Pulmonary artery endothelial cell (primary cell): ENCODE measurements around the gene NISCH. TPM values are rescaled to one million over a fixed set of nuclear protein-coding genes. Genes with fewer than 3 reads are reported as not detected.

Experiments
- DNase-seq: peaks from one replicate; pipeline ENCODE4 v3.0.0-alpha.2; 2011; ENCODE audit warnings: low read depth, low spot score
- total RNA-seq: library from RNA; depleted of rRNA; stranded (reverse); fragments of >200 nt; gene quantifications from 2 replicates; pipeline ENCODE4 v1.2.3, GENCODE V29; 2014

Gene NISCH
- total RNA-seq = 57.2 and 88.7 TPM in 2 replicates

GRCh38 chr3:52455283-52456168, at the start of gene NISCH:
Gene NISCH, plus strand, starts transcription at chr3:52455604. Its CDS starts 38 bp downstream, at chr3:52455642.
- peak; percentile 27 for DNase-seq

DNA sequence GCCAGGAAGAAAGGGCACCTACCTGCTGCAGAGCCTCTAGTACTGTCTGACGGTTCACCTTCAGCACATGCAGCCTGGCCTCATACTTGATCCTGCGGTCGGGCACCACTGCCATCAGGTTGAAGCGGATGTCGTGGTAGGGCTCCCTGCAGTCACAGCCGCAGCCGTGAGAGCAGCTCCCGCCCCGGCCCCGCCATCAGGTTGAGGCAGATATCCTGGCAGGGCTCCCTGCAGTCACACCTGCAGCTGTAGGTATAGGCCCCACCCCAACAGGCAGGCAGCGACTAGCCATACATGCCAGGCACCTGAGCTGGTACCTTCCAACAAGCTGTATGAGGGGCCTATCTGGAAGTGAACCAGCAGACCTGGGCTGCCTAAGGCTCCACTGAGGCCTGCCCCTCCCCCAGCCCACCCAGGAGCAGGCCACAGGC, 49.2 kb upstream of the NISCH start:
- no peak for DNase-seq

DNA sequence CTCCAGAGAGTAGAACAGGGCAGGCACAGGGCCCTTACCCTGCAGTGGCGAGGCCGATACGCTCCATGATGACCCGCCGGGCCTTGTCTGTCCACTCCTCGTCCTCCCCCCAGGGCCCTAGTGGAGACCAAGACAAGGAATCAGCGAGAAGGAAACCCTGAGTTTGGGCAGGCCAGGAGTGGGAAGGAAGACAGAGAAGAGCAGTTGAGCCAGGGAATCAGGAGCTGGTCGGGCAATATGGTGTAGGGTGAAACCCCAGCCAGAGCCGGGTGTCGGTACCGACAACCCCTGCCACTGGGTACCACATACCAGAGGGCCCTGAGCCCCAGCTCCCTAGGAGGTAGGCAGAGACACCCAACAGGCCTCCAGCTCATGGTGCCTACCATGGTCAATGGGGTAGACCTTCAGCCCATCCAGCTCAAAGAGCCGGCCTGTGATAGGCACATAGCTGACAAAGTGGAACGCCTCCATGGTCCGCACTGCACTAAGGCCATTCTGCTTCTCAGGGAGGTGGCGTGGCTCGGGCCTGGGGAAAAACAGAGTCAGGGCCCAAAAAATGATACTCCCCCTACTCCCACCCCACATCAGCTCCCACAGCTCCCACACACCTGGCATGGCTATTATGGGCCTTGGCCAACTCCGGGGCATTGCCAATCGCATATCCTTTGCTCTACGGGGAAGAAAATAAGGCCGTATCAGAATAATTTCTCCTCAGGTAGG, 48.5 kb upstream of the NISCH start:
- DNase-seq = no peak

GRCh38 chr3:52407779-52408178, 47.6 kb upstream of the NISCH start:
- no peak for DNase-seq

DNA sequence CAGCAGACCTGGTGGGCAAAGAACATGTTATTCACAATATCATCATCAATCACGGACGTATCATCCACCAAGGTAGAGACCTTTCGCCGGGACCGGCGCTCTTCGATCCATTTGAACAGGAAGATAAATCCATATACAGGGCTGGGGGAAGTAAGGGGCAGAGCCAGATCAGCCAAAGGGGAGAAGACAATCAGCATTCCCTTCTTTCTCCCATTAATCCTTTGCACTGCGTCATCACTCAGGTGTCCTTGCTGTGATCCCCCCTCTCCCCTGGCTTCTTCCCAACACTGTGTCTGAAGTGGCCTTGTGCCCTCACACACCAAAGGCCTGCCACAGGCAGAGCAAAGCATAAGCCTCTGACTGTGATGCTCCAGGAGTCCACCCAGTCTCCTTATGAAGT, 46.9 kb upstream of the NISCH start:
- no peak for DNase-seq

DNA sequence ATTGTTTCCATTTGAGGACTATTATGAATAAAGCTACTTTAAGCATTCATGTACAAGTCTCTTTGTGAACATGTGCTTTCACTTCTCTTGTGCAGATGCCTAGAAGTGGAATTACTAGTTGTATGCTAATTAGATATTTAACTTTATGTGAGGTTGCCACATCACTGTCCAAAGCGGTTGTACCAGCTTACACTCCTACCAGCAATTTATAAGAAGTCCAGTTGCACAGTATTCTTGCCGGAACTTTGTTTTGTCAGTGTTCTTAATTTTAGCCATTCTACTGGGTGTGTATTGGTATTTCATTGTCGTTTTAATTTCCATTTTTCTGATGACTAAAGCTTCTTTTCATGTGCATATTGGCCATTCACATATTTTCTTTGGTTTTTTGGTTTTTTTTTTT, 39.6 kb upstream of the NISCH start:
- DNase-seq = no peak

GRCh38 chr3:52420388-52420787, 35.0 kb upstream of the NISCH start:
- no peak for DNase-seq

DNA sequence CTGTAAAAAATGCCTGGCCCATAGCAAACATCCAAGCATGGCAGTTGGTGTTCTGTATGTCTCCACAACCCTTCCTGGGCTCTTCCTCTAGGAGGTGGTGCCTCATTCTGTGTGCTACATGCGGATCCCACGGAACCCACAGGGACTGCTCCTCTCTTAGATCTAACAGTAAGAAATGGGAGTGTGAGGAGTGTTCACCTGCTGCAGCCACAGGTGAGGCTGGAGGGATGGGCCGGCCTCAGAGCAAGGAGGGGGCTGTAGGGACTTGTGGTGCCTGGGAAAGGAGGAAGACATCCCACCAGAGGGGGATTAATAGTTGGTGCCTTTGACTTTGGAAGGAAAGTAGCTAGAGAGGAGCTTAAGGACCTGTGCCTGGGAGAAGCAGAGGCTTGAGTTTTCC, 32.7 kb upstream of the NISCH start:
- no peak for DNase-seq

- DNase-seq = no peak
Observed at GRCh38 chr3:52423173-52423572, 32.2 kb upstream of the NISCH start.

DNA sequence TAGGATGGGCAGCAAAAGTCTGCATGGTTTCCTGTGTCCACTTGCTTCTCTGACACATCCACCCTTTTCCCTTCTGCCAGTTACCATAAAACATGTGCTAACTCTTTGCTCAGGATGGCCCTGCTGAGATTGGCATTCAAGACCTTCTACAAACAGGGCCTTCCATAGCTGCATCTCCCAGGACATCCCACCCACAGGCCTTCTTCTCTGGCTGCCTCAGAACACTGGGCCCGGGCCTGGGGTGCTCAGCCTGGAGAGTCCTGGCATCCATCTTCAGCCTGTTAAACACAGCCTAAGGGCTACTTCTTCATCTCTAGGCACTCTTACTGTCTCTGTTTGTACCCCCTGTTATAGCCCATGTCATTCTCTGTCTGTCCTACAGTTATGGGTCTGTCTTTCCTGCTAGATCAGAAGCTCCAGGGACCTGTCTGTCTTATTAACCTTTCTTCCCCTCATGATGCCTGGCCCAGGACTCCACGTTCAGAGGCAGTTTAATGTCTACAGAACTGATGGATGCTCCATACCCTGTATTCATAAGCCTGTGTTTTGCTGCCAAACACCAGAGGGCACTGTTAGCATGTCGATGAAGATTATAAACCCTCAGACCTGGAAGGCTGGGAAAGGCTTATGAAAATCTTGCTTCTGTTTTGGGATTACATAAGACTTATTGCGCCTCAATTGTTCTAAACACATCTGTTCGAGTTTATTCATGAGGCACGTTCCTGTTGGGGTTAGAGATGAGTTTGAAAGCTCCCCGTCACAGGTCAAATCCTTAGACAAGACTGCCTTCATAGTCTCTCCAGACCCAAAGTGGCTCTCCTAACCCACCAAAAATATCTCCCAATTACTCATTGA, 27.0 kb upstream of the NISCH start:
- peak; percentile 65 for DNase-seq

- no peak for DNase-seq
Observed at GRCh38 chr3:52429031-52429430, 26.4 kb upstream of the NISCH start.

- peak; percentile 96 for DNase-seq
Observed at GRCh38 chr3:52429779-52430415, 25.5 kb upstream of the NISCH start.

DNA sequence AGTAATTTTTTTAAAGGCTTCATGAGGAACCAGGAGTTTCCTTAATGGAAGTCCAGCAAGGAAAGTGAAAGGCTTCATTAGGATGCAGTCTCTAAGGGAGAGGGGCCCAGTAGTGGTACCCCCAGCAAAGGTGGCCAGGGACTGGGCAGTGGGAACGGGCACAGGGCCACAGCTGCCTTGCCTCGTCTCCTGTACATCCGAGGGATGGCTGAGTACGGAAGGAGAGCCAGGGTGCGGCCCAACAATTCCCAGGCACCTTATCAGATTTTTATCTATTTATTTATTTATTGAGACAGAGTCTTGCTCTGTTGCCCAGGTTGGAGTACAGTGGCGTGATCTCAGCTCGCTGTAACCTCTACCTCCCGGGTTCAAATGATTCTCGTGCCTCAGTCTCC, 25.0 kb upstream of the NISCH start:
- no peak for DNase-seq

DNA sequence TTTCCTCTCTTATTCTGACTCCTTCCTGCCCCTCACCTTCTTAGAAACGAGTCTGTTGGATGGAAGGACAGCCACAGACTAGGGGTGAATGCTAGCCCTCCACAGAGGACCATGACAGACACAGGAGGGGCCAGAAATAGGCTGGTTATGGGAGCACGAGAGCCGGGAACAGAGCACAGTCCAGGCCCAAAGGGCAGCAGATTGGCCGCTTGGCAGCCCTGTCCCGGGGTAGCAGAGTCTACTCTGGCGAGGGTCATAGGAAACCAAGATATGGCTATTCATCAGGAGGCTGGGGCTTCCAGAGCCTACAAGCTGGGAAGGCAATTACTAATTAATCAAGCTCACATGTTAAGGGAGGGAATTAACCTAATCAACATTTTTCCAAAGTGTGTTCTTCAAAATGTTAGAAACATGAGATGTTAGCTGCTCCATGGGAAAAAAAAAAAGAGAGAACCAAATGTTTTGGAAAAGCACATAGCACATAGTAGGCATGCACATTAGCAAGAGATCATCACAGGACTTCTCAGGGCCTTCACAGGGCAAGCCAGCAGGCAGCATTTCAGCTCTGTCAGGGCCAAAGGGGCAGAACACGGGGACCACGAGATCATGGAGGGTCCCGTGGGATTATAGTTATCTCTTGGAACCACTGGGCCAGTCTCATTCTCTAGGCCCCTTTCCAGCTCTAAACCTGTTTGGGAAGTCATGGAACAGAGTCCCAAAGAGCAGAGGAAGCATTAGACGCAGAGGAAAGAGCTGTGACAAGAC, 23.8 kb upstream of the NISCH start:
- no peak for DNase-seq

DNA sequence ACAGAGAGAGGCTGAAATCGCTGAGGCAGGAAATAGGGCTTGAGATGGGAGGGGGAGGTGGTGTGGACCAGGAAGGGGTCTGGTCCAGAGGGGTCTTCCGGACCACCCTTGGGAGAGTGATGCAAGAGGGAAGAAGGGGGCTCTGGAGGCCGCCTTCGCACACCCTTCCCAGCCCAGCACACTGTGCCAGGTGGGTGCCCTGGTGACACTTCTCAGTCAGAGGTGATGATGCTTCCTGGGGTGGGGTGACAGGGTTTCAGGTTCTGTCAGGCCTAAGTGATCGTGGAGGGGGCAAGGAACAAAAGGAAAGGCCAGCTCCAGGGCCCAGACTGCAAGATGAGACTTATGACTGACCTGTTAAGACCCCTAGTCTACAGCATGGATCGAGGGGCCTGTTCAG, 23.2 kb upstream of the NISCH start:
- DNase-seq = no peak

DNA sequence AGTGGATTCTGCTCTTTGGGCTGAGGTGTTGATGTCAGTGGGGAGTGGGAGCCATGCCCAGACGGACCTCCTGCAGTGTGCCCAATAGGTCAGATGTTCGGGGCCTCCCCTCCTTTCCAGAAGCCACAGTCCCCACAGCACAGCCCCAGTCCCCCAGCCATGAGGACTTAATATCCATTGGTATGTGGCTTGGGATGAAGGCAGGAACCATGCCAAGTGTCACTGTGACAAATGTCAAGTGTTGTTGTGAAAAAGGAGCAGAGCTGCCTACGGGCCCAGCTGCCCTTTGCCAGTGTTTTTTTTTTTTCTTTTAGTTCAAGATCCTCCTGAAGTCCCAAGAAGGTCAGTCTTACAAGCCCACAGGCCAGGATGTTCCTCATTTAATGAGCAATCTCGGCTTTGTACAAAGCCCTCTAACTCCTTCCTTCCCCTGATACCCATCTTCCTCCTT, 22.7 kb upstream of the NISCH start:
- no peak for DNase-seq

DNA sequence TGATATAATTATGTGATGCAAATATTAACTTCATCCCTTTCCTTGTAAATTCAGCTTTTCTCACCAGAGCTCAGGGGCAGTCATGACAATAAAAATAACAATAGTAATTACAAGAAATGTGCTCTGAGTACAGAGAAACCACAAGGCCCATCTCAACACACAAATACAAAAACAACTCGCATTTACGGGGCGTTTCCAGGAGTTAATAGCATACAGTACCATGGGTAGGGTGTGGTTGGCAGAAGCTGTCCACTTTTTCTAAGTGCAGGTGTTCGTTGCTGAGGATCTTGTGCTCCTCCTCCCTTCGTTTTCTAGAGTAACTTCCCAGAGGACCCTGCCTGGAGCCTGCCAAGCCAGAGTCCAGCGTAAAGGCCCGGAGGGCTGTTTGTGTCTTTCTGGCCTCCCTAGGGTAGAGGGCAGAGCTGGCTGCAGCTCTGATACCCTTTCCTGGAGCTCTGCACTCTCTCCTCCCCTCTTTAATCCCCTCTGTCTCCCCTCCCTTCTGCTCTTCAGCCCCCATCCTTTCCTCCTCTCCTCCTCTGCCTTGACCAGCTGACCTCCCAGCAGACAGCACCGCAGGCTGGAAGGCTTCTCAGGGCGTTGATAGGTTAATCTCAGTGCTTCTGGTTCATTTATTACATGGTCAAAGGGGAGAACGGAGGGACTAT, 21.9 kb upstream of the NISCH start:
- DNase-seq = no peak

- DNase-seq = no peak
Observed at GRCh38 chr3:52433996-52434479, 21.4 kb upstream of the NISCH start.

- no peak for DNase-seq
Observed at GRCh38 chr3:52434491-52435115, 20.8 kb upstream of the NISCH start.
